OCI-LY3 (cell line): ENCODE results near the gene ELMO2.

Source experiments
- EZH2phosphoT487 ChIP-seq: fragments of 200-600 bp; shearing (Covaris generic); IDR thresholded peaks from 2 replicates; pipeline ENCODE4 v1.6.1; 2018; ENCODE audit warnings: antibody characterized with exemption, mixed run types, low read depth
- TF ChIP-seq, protein P1 (sequence below): fragments of 200-600, 300-600 bp; sonication (generic); IDR thresholded peaks from 2 replicates; pipeline ENCODE4 v1.5.1; 2014; ENCODE audit warnings: antibody characterized with exemption, low read length, low read depth

DNA sequence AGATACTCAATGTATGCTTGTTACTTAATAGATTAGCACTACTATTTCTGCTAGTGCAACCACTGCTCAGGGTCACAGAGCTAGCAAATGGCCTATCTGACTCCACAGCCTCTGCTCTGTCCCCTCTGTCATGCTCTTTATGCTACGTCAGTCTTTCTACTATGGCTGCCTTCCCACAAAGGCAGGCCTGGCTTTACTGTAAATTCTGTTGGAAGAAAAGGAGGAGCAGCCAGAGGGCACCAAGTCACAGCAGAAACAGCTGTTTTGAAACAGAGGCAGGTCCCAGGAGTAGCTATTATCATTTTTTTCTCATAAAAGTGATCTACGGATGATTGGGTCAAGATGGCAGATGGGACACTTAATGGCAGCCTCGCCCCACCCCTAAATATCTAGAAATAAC lies 10.0 kb upstream of the ELMO2 start:
- TF ChIP-seq, protein P1, sequence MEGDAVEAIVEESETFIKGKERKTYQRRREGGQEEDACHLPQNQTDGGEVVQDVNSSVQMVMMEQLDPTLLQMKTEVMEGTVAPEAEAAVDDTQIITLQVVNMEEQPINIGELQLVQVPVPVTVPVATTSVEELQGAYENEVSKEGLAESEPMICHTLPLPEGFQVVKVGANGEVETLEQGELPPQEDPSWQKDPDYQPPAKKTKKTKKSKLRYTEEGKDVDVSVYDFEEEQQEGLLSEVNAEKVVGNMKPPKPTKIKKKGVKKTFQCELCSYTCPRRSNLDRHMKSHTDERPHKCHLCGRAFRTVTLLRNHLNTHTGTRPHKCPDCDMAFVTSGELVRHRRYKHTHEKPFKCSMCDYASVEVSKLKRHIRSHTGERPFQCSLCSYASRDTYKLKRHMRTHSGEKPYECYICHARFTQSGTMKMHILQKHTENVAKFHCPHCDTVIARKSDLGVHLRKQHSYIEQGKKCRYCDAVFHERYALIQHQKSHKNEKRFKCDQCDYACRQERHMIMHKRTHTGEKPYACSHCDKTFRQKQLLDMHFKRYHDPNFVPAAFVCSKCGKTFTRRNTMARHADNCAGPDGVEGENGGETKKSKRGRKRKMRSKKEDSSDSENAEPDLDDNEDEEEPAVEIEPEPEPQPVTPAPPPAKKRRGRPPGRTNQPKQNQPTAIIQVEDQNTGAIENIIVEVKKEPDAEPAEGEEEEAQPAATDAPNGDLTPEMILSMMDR: no peak
- no peak for TF ChIP-seq EZH2phosphoT487
